Adrenal gland (tissue), 12 donors: Measurements from ENCODE around the gene MACROD2. TPM values are rescaled to one million over a fixed set of nuclear protein-coding genes. Genes with fewer than 3 reads are reported as not detected.

Source experiments
- DNase-seq, 7 donors: peaks; one replicate each; pipeline ENCODE4 v3.0.0-alpha.2; 2019 to 2020
- H3K27ac ChIP-seq, 5 donors: fragments of 200-600 bp; sonication (generic) in 4 of 5; 1 replicate in 3 of 5; 2 replicates in 2 of 5; pipeline versions ENCODE4 v1.5.1 to v1.8.0; 2016 to 2020; ENCODE audit warnings: mild to moderate bottlenecking in 1 of 5
- H3K27me3 ChIP-seq: fragments of 200-600 bp; 2 replicates; pipeline ENCODE4 v1.8.0; 2021
- H3K36me3 ChIP-seq, 2 donors: fragments of 200-600 bp; replicated peaks in 1 of 2; 1 replicate in 1 of 2; 2 replicates in 1 of 2; pipeline versions ENCODE4 v1.5.1 to v1.8.0; 2018 to 2022
- H3K4me1 ChIP-seq, 2 donors: fragments of 200-600 bp; replicated peaks in 1 of 2; 1 replicate in 1 of 2; 2 replicates in 1 of 2; pipeline versions ENCODE4 v1.5.1 to v1.8.0; 2018 to 2021
- H3K4me3 ChIP-seq, 4 donors: fragments of 200-600 bp; sonication (generic) in 3 of 4; one replicate each; pipeline ENCODE4 v1.5.1; 2016 to 2018
- H3K9me3 ChIP-seq, 3 donors: fragments of 200-600 bp; sonication (generic) in 1 of 3; replicated peaks in 1 of 3; 1 replicate in 2 of 3; 2 replicates in 1 of 3; pipeline versions ENCODE4 v1.5.1 to v1.8.0; 2016 to 2021
- POLR2A ChIP-seq, 2 donors: fragments of 450-650 bp; IDR thresholded peaks; one replicate each; pipeline ENCODE4 v1.6.1; 2017; ENCODE audit warnings: antibody characterized with exemption in 2 of 2, mild to moderate bottlenecking in 2 of 2, moderate library complexity in 1 of 2
- WGBS, 4 donors: extraction: QIAGEN DNeasy Blood & Tissue Kit in 2 of 4; methylation state at CpG; one replicate each; pipeline versions ENCODE4 v1.1.5 to v1.1.7; 2013 to 2017; 5-methylcytosine and 5-hydroxymethylcytosine counted together
- intact Hi-C, 2 donors: fragments of 100-400 bp; cut with DNase I; formaldehyde crosslinking; loops; one replicate each; pipeline versions ENCODE4 v1.14.1 to v1.15.0; 2022 to 2023
- polyA plus RNA-seq, 3 donors: library from polyadenylated mRNA; stranded (reverse); fragments of 200-250 nt in 2 of 3; fragments of 350-450 nt in 1 of 3; fragmentation: Illumina TruSeq in 1 of 3; extraction: RNeasy Lipid Tissue Mini Kit (QIAGEN cat#74804) in 1 of 3; gene quantifications; one replicate each; pipeline ENCODE4 v1.2.3, GENCODE V29; 2013 to 2014
- total RNA-seq, 9 donors: library from RNA; depleted of rRNA in 4 of 9; stranded (reverse); fragments of >200 nt in 4 of 9; fragments of 120-200 nt in 1 of 9; fragmentation: NEBNext Ultra II Directional in 1 of 9; extraction: Animal tissue kit (Norgen Biotek cat#: 25700) in 1 of 9; gene quantifications; one replicate each; pipeline versions ENCODE4 v1.1.0 to v1.2.4, GENCODE V29; 2013 to 2023
- TF ChIP-seq, protein P1 (sequence below), 6 experiments: fragments of 450-650 bp in 4 of 6; fragments of 200-600 bp in 2 of 6; sonication (generic) in 1 of 6; IDR thresholded peaks; 1 replicate in 5 of 6; 2 replicates in 1 of 6; pipeline versions ENCODE4 v1.5.1 to v1.8.0; 2016 to 2021; ENCODE audit warnings: antibody characterized with exemption in 6 of 6, mild to moderate bottlenecking in 2 of 6, moderate library complexity in 1 of 6
- donor health status: healthy with polysubstance abuse.
- donor health status: Bipolar disorder and iron deficiency.
- donor health status: DM: yes; HTN: yes; CAD: no.
- donor health status: DM: no; HTN: no; CAD: no.
- donor health status: DM: no; HTN: no; CAD: no.
- donor health status: DM: yes; HTN: yes; CAD: no.

The MACROD2 gene
- total and polyA plus RNA-seq, 12 donors: 1.1 to 21.2 (median 6.4) TPM

- Histone ChIP-seq H3K27me3 (no peaks in the 10 kb centered on the region), H3K4me3 (no peak overlapping the region), H3K27ac (no peak overlapping the region), H3K36me3 (no peaks in the 10 kb centered on the region), H3K4me1 (no peaks in the 10 kb centered on the region), H3K9me3 (no peaks in the 10 kb centered on the region)
- DNase-seq: no peak
- intact Hi-C loops: loop anchor here in 1 of 2 donors (10.0 kb wide), 1 partner anchor 218 kb away; no protein-coding TSS in a partner anchor
- 88 to 100% (median 90%) methylated on average over 1 of the region's 1 CpG for WGBS, 4 donors
- TF ChIP-seq POLR2A (IDR thresholded peaks at IDR 0.05): no peak
- TF ChIP-seq, protein P1, sequence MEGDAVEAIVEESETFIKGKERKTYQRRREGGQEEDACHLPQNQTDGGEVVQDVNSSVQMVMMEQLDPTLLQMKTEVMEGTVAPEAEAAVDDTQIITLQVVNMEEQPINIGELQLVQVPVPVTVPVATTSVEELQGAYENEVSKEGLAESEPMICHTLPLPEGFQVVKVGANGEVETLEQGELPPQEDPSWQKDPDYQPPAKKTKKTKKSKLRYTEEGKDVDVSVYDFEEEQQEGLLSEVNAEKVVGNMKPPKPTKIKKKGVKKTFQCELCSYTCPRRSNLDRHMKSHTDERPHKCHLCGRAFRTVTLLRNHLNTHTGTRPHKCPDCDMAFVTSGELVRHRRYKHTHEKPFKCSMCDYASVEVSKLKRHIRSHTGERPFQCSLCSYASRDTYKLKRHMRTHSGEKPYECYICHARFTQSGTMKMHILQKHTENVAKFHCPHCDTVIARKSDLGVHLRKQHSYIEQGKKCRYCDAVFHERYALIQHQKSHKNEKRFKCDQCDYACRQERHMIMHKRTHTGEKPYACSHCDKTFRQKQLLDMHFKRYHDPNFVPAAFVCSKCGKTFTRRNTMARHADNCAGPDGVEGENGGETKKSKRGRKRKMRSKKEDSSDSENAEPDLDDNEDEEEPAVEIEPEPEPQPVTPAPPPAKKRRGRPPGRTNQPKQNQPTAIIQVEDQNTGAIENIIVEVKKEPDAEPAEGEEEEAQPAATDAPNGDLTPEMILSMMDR (IDR thresholded peaks at IDR 0.05): no peak
Measured at GRCh38 chr20:15922556-15922955, 1927.2 kb downstream of the MACROD2 start.

DNA sequence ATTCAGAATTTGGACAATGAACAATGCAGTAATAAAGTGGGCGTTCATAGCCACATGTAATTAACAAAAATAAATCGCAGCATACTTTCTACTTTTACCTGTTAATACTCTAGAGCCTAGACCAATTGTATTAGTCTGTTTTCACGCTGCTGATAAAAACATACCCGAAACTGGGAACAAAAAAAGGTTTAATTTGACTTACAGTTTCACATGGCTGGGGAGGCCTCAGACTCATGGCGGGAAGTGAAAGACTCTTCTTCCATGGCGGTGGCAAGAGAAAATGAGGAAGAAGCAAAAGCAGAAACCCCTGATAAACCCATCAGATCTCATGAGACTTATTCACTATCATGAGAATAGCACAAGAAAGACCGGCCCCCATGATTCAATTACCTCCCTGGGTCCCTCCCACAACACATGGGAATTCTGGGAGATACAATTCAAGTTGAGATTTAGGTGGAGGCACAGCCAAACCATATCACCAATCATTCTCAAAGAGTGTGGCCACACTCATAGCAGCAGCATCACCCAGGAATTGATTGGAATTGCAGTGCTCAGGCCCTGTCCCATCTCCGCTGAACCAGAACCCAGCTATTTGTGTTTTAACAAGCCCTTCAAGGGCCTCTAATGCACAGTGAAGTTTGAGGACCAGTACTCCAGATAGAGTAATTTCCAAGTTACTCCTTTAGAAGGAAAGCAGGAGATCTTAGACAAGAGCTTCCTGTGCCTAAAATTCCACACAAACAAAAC, 1927.9 kb downstream of the MACROD2 start:
- Histone ChIP-seq H3K27me3 (no peaks in the 10 kb centered on the region), H3K4me3 (no peak overlapping the region), H3K27ac (no peak overlapping the region), H3K9me3 (no peaks in the 10 kb centered on the region), H3K4me1 (no peaks in the 10 kb centered on the region), H3K36me3 (no peaks in the 10 kb centered on the region)
- intact Hi-C loops: loop anchor here in 1 of 2 donors (10.0 kb wide), 1 partner anchor 218 kb away; no protein-coding TSS in a partner anchor
- peak in 1 of 7 donors; percentile 4 for DNase-seq
- 85 to 91% (median 88%) methylated on average over 8 of the region's 8 CpGs for WGBS, 4 donors
- TF ChIP-seq, protein P1 (IDR thresholded peaks at IDR 0.05): no peak
- TF ChIP-seq POLR2A (IDR thresholded peaks at IDR 0.05): no peak

DNA sequence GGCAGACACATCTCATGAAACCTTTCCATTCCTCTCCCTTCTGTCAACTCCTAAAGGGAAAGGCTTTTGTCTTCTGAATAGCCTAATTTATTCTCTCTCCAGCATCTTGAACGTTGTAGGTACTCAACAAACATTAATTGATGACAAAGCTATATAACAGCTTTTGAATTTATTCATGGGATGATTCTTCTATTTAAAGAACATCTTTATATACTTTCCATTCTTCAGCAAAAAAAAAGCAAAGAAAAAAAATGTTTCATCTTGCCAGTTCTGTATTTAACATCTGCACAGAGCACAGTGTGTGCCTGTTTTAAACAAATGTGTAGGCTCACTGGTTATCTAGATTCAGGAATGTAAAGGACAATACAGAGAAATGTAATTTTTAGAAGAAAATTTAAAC, 1929.2 kb downstream of the MACROD2 start:
- TF ChIP-seq POLR2A (IDR thresholded peaks at IDR 0.05): no peak
- TF ChIP-seq, protein P1 (IDR thresholded peaks at IDR 0.05): no peak
- no peaks in the 10 kb centered on the region for H3K4me1 ChIP-seq
- no peak for DNase-seq
- 72 to 89% (median 79%) methylated on average over 1 of the region's 1 CpG for WGBS, 4 donors
- H3K27me3 ChIP-seq: no peaks in the 10 kb centered on the region
- intact Hi-C loops: loop anchor here in 1 of 2 donors (10.0 kb wide), 1 partner anchor 220 kb away; no protein-coding TSS in a partner anchor
- H3K9me3 ChIP-seq: no peaks in the 10 kb centered on the region
- no peak overlapping the region for H3K4me3 ChIP-seq
- no peaks in the 10 kb centered on the region for H3K36me3 ChIP-seq
- H3K27ac ChIP-seq: no peak overlapping the region

DNA sequence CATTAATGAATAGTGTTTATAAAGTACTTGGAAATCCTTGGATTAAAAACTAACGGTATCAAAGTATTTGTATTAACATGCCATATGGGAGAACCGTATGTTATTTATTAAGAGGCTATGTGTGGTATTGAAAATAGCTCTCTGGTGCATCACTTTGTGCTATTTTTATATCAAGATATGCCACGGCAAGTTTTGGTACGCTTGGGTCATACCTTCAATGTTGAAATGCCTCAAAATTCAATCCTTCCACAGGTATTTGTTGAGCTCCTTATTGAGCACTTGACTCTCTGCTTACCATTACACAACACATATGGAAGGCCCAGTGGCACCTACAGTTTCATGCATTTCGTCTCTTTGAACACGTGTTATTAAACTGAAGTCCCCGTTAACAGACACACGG, 1930.1 kb downstream of the MACROD2 start:
- 88 to 92% (median 90%) methylated on average over 8 of the region's 8 CpGs for WGBS, 4 donors
- no peak for TF ChIP-seq POLR2A (IDR thresholded peaks at IDR 0.05)
- TF ChIP-seq, protein P1 (IDR thresholded peaks at IDR 0.05): no peak
- Histone ChIP-seq H3K27me3 (no peaks in the 10 kb centered on the region), H3K4me1 (no peaks in the 10 kb centered on the region), H3K36me3 (no peaks in the 10 kb centered on the region), H3K9me3 (no peaks in the 10 kb centered on the region), H3K27ac (no peak overlapping the region), H3K4me3 (no peak overlapping the region)
- intact Hi-C loops: loop anchor here in 1 of 2 donors (10.0 kb wide), 1 partner anchor 221 kb away; no protein-coding TSS in a partner anchor
- DNase-seq: no peak
